Choroid plexus epithelial cell (primary cell): ENCODE data around the gene TEKT1.

Experiments used
- DNase-seq: peaks from one replicate; pipeline ENCODE4 v3.0.0-alpha.2; 2010; ENCODE audit warnings: low read depth
- H3K4me3 ChIP-seq: 2 replicates; pipeline ENCODE4 v1.5.1; 2011; ENCODE audit warnings: low read depth, mild to moderate bottlenecking, control low read depth, low read length, moderate library complexity
- CTCF ChIP-seq: conservative IDR thresholded peaks from 2 replicates; pipeline ENCODE4 v1.5.1; 2011; ENCODE audit warnings: low read depth, mild to moderate bottlenecking, control low read depth, inconsistent platforms, low read length, moderate library complexity

Gene TEKT1

GRCh38 chr17:6755731-6756184, 75.8 kb downstream of the TEKT1 start, which contains the start of gene XAF1:
TSS of gene XAF1 (plus strand) at chr17:6756046. CDS start at chr17:6756079, 33 bp downstream.
- DNase-seq: peak; percentile 87
- no peak for TF ChIP-seq CTCF
- peak within 1 kb of the TSS; percentile 64 for H3K4me3 ChIP-seq

- H3K4me3 ChIP-seq: peak overlapping the region; percentile 64
- DNase-seq: peak; percentile 47
- TF ChIP-seq CTCF: no peak
These were observed 76.2 kb downstream of the TEKT1 start for GRCh38 chr17:6755281-6755680.

DNA sequence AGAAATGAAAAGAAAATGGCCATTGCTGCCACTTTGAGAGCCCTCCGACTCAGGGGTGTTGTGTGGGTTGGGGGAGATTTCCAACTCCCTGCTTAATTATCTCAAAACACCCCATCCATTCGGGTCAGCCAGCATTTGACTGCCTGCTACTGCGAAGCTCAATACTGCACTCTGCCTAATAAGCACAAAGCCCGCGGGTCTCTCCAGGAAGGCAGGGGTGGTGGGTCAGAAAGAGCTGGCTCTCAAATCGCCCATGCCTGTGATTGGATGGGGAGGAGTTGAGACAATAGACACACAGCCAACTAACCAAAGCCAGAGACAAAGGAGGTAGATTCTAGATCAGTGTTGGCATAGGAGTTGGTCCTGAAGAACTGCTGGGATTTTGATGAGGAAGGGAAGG, 78.0 kb downstream of the TEKT1 start:
- no peak overlapping the region for H3K4me3 ChIP-seq
- DNase-seq: peak; percentile 14
- no peak for TF ChIP-seq CTCF

GRCh38 chr17:6753006-6753445, 78.5 kb downstream of the TEKT1 start:
- H3K4me3 ChIP-seq: peak overlapping the region; percentile 10
- TF ChIP-seq CTCF: no peak
- peak; percentile 88 for DNase-seq

DNA sequence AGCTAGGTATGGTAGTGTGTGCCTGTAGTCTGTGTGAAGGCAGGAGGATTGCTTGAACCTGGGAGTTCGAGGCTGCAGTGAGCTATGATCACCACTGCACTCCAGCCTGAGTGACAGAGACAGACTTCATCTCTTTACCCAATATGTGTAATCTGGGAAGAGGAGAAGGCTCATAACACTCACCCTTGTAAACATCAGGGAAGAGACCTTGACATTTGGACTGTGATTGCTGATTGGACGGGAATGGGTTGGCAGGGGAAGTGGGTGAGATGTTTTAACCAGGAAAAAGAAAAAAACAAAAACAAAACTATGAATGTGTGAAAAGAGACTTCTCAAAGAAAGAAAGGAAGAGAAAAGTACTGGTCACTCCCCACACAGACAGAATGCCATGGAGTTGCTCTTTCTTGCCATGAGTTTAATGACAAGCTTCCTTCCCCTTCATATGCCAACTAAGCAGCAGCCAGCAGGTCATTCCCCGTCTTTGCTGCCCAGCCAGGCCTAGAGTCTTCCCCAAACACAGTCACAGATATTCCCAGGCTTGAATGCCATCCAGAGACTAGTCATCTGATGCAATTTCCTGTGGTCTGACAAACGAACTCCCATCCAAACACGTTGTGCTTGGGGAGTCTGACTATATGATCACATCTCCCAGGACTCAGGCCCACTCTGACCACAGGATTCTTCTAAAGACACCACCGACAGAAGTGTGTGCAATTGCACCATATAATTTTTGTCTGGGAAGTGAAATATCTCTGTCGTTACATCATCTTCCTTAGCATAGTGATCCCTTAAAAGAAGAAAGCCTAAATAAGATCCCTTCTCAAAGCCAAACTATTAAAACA, 79.2 kb downstream of the TEKT1 start:
- DNase-seq: peak; percentile 100
- no peak for TF ChIP-seq CTCF
- no peak overlapping the region for H3K4me3 ChIP-seq

DNA sequence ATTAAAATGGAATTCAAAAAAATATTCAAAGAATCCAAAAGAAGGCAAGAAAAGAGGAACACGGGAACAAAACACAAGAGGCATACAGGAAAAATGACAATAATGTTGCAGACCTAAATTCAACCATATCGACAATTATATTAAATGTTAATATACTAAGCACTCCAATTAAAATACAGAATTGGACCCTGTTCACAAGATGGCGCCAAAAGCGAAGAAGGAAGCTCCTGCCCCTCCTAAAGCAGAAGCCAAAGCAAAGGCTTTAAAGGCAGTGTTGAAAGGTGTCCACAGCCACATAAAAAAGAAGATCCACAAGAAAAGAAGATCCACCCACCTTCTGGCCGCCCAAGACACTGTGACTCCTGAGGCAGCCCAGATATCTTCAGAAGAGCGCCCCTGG, 82.0 kb downstream of the TEKT1 start:
- peak; percentile 47 for TF ChIP-seq CTCF
- H3K4me3 ChIP-seq: no peak overlapping the region
- peak; percentile 46 for DNase-seq

DNA sequence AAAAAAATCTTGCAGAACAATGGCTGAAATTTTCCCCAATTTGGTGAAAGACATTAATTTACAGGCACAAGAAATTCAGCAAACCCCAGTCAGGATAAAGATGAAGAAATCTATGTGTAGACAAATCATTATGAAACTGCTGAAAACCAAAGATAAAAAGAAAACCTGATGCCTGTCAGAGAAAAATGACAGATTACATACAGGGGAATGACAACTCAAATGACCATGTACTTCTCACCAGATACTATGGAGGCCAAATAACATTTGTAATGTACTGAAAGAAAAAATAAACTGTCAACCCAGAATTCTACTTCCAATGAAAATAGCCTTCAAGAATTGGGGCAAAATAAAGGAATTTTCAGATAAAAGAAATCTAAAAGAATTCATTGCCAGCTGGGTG, 82.9 kb downstream of the TEKT1 start:
- DNase-seq: no peak
- H3K4me3 ChIP-seq: no peak overlapping the region
- no peak for TF ChIP-seq CTCF
